IMR-90 (cell line): ENCODE data around the gene IPO13. TPM values are rescaled to one million over a fixed set of nuclear protein-coding genes. Genes with fewer than 3 reads are reported as not detected.

ENCODE experiments used
- ATAC-seq: fragments of 200-7000 bp; cut with Tn5 transposase; 2 replicates; pipeline ENCODE4 v1.9.1; 2020; ENCODE audit warnings: low read depth, mild to moderate bottlenecking, moderate library complexity
- BruUV-seq: library from RNA; stranded (reverse); fragments of 400-500 nt; replicated peaks from 2 replicates; lab custom pipeline; 2021; lab: Mats Ljungman, UMichigan
- CTCF ChIA-PET: fragments of 300-600 bp; formaldehyde crosslinking; extraction: SDS; loops from one replicate; lab custom pipeline; 2021; ENCODE audit warnings: antibody characterized with exemption; lab: Yijun Ruan, JAX
- POLR2A ChIA-PET: fragments of 300-600 bp; sonication (Branson Sonifier 250); formaldehyde crosslinking; loops from one replicate; lab custom pipeline; 2022; ENCODE audit warnings: antibody characterized with exemption; ENCODE audit not compliant: unreplicated experiment; lab: Charles Lee
- DNase-seq: peaks from one replicate; pipeline ENCODE4 v3.0.0; 2013
- H2AFZ ChIP-seq: replicated peaks from 2 replicates; pipeline ENCODE3; 2013; ENCODE audit warnings: low read length, mild to moderate bottlenecking; ENCODE audit not compliant: poor library complexity
- H2AK5ac ChIP-seq: 2 replicates; pipeline ENCODE4 v1.6.1; 2013; ENCODE audit warnings: low read depth, low read length, inconsistent platforms
- H2AK9ac ChIP-seq: replicated peaks from 2 replicates; pipeline ENCODE3; 2013; ENCODE audit warnings: mild to moderate bottlenecking, low read depth, low read length, moderate library complexity; ENCODE audit not compliant: poor library complexity
- H2BK120ac ChIP-seq: 2 replicates; pipeline ENCODE4 v1.6.1; 2013; ENCODE audit warnings: low read depth, low read length, inconsistent platforms
- H2BK15ac ChIP-seq: 3 replicates; pipeline ENCODE4 v1.6.1; 2013; ENCODE audit warnings: low read depth, low read length, inconsistent platforms
- H2BK20ac ChIP-seq: 2 replicates; pipeline ENCODE4 v1.6.1; 2013; ENCODE audit warnings: low read depth, mild to moderate bottlenecking, inconsistent platforms, low read length, moderate library complexity
- H2BK5ac ChIP-seq: 2 replicates; pipeline ENCODE4 v1.6.1; 2013; ENCODE audit warnings: mild to moderate bottlenecking, low read depth, low read length, inconsistent platforms; ENCODE audit not compliant: poor library complexity, severe bottlenecking
- H3K14ac ChIP-seq: replicated peaks from 2 replicates; pipeline ENCODE4 v1.6.1; 2013; ENCODE audit warnings: low read depth, low read length, inconsistent platforms
- H3K18ac ChIP-seq: 2 replicates; pipeline ENCODE4 v1.6.1; 2013; ENCODE audit warnings: low read depth, low read length, control low read depth
- H3K23ac ChIP-seq: 2 replicates; pipeline ENCODE4 v1.6.1; 2013; ENCODE audit warnings: low read depth, low read length, inconsistent platforms
- H3K27ac ChIP-seq: 2 replicates; pipeline ENCODE4 v1.5.1; 2013; ENCODE audit warnings: mild to moderate bottlenecking, control low read depth, low read length; ENCODE audit not compliant: insufficient read depth
- H3K27me3 ChIP-seq: 2 replicates; pipeline ENCODE4 v1.6.1; 2013; ENCODE audit warnings: low read length; ENCODE audit not compliant: control insufficient read depth, insufficient read depth
- H3K36me3 ChIP-seq: 2 replicates; pipeline ENCODE4 v1.6.1; 2013; ENCODE audit warnings: low read length, mixed read lengths; ENCODE audit not compliant: control insufficient read depth, insufficient read depth
- H3K4ac ChIP-seq: 2 replicates; pipeline ENCODE4 v1.6.1; 2013; ENCODE audit warnings: low read depth, low read length, inconsistent platforms
- H3K4me1 ChIP-seq: 2 replicates; pipeline ENCODE4 v1.6.1; 2013; ENCODE audit warnings: low read length, mixed read lengths; ENCODE audit not compliant: control insufficient read depth, insufficient read depth
- H3K4me2 ChIP-seq: 2 replicates; pipeline ENCODE4 v1.6.1; 2013; ENCODE audit warnings: low read depth, mild to moderate bottlenecking, control low read depth, low read length, moderate library complexity
- H3K4me3 ChIP-seq: 2 replicates; pipeline ENCODE4 v1.5.1; 2013; ENCODE audit warnings: low read depth, mild to moderate bottlenecking, control low read depth, low read length, moderate library complexity; ENCODE audit not compliant: insufficient read depth
- H3K56ac ChIP-seq: 2 replicates; pipeline ENCODE4 v1.6.1; 2013; ENCODE audit warnings: low read length, inconsistent platforms; ENCODE audit not compliant: insufficient read depth; ENCODE audit errors: extremely low read depth
- H3K79me1 ChIP-seq, 2 experiments: 2 replicates each; pipeline ENCODE4 v1.6.1; 2013; ENCODE audit warnings: low read length in 2 of 2, inconsistent platforms in 1 of 2, low read depth in 1 of 2
- H3K9ac ChIP-seq: 2 replicates; pipeline ENCODE4 v1.6.1; 2013; ENCODE audit warnings: low read depth, low read length, control low read depth
- H3K9me1 ChIP-seq: 2 replicates; pipeline ENCODE4 v1.6.1; 2013; ENCODE audit warnings: low read length, inconsistent platforms; ENCODE audit not compliant: insufficient read depth
- H3K9me3 ChIP-seq: 2 replicates; pipeline ENCODE4 v1.6.1; 2013; ENCODE audit warnings: low read length; ENCODE audit not compliant: control insufficient read depth, insufficient read depth
- H4K20me1 ChIP-seq: 2 replicates; pipeline ENCODE4 v1.6.1; 2013; ENCODE audit warnings: low read length, inconsistent platforms; ENCODE audit not compliant: insufficient read depth
- H4K5ac ChIP-seq: 2 replicates; pipeline ENCODE4 v1.6.1; 2013; ENCODE audit warnings: mild to moderate bottlenecking, low read depth, low read length, control low read depth
- H4K8ac ChIP-seq, 2 experiments: 2 replicates each; pipeline ENCODE4 v1.6.1; 2013; ENCODE audit warnings: low read depth in 2 of 2, low read length in 2 of 2, control low read depth in 1 of 2, inconsistent platforms in 1 of 2
- H4K91ac ChIP-seq: 2 replicates; pipeline ENCODE4 v1.6.1; 2013; ENCODE audit warnings: low read depth, low read length, inconsistent platforms; ENCODE audit not compliant: insufficient read depth
- FOS ChIP-seq: fragments of 150-350 bp; IDR thresholded peaks from 2 replicates; pipeline ENCODE4 v1.6.1; 2016; ENCODE audit warnings: low read depth, low read length
- POLR2A ChIP-seq: IDR thresholded peaks from 2 replicates; pipeline ENCODE4 v1.6.1; 2012; ENCODE audit warnings: mild to moderate bottlenecking, low read depth, low read length
- SMC3 ChIP-seq: fragments of 150-350 bp; IDR thresholded peaks from 2 replicates; pipeline ENCODE4 v1.6.1; 2016; ENCODE audit warnings: low read depth, mild to moderate bottlenecking, antibody characterized with exemption, low read length, moderate library complexity
- WGBS, 2 experiments: methylation state at CpG; one replicate each; pipeline versions ENCODE4 v1.1.5 to v1.1.7; 2013; ENCODE audit warnings: missing lambda C conversion rate in 2 of 2; ENCODE audit not compliant: insufficient read length in 1 of 2; ENCODE audit errors: extremely low coverage in 2 of 2; 5-methylcytosine and 5-hydroxymethylcytosine counted together
- dilution Hi-C: fragments of 300-500 bp; cut with HindIII; formaldehyde crosslinking; loops from one replicate; pipeline ENCODE4 v1.14.3; 2018; ENCODE audit warnings: low sequenced_read_pairs; ENCODE audit not compliant: unreplicated experiment
- in situ Hi-C: fragments of 300-500 bp; cut with MboI; formaldehyde crosslinking; loops from 3 replicates; pipeline ENCODE4 v1.14.3; 2019; ENCODE audit warnings: low sequenced_read_pairs, inconsistent platforms, mixed read lengths
- intact Hi-C: fragments of 100-400 bp; cut with micrococcal nuclease; formaldehyde crosslinking; loops from 2 replicates; pipeline ENCODE4 v1.10.0; 2022
- polyA plus RNA-seq, 3 experiments: library from polyadenylated mRNA; depleted of rRNA; stranded (reverse); fragments of >200 nt; gene quantifications; 2 replicates each; pipeline ENCODE4 v1.2.3, GENCODE V29; 2012; ENCODE audit warnings: low replicate concordance in 1 of 3
- total RNA-seq: library from RNA; depleted of rRNA; stranded (reverse); fragments of >200 nt; gene quantifications from 2 replicates; pipeline ENCODE4 v1.2.3, GENCODE V29; 2012
- TF ChIP-seq, protein P1 (sequence below): fragments of 150-350 bp; IDR thresholded peaks from 2 replicates; pipeline ENCODE4 v1.6.1; 2016; ENCODE audit warnings: low read depth, mild to moderate bottlenecking, low read length, moderate library complexity, borderline replicate concordance

Gene IPO13
- total and polyA plus RNA-seq, 2 of the 4 experiments (the other 2 are of a cell fraction), result 15.2 to 18.7 TPM

DNA sequence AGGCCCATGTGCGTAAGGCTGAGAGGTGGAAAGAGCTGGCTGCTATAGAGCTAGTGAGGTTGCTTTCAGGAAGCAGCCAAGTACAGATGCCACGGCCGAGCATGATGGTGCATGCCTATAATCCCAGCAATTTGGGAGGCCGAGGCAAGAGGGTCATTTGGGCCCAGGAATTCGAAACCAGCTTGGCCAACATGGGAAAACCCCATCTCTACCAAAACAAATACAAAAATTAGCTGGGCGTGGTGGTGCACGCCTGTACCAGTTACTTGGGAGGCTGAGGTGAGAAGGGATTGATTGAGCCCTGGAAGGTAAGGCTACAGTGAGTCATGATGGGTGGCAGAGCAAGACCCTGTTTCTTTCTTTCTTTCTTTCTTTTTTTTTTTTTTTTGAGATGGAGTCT lies 47.3 kb downstream of the IPO13 start:
- H3K27me3 ChIP-seq, result no peaks in the 10 kb centered on the region
- H2AK5ac ChIP-seq, result no peak overlapping the region
- no peak for ATAC-seq
- H2BK20ac ChIP-seq, result no peak overlapping the region
- WGBS, 2 experiments, result 100% methylated on average over 1 of the region's 7 CpGs; no CpG with 5 or more reads in 1 of the 2 experiments
- H4K5ac ChIP-seq, result no peak overlapping the region
- intact Hi-C loops (no loop called here), in situ Hi-C loops (no loop called here), dilution Hi-C loops (no loop called here)
- no peak overlapping the region for H3K9ac ChIP-seq
- H3K27ac ChIP-seq, result no peak overlapping the region
- H3K14ac ChIP-seq, result no peak overlapping the region
- H2BK5ac ChIP-seq, result no peak overlapping the region
- H4K20me1 ChIP-seq, result no peaks in the 10 kb centered on the region
- no peak overlapping the region for H4K8ac ChIP-seq
- no peak overlapping the region for H3K4me3 ChIP-seq
- H3K18ac ChIP-seq, result no peak overlapping the region
- H3K36me3 ChIP-seq, result peaks cover 6% of the 10 kb centered on the region; the same call in 1 of the 2 replicates
- H3K9me1 ChIP-seq, result no peaks in the 10 kb centered on the region
- no peak overlapping the region for H3K56ac ChIP-seq
- no peaks in the 10 kb centered on the region for H3K79me1 ChIP-seq
- BruUV-seq, result no TSS peak
- TF ChIP-seq, protein P1, sequence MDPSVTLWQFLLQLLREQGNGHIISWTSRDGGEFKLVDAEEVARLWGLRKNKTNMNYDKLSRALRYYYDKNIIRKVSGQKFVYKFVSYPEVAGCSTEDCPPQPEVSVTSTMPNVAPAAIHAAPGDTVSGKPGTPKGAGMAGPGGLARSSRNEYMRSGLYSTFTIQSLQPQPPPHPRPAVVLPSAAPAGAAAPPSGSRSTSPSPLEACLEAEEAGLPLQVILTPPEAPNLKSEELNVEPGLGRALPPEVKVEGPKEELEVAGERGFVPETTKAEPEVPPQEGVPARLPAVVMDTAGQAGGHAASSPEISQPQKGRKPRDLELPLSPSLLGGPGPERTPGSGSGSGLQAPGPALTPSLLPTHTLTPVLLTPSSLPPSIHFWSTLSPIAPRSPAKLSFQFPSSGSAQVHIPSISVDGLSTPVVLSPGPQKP, result no peak
- no peak for TF ChIP-seq POLR2A
- TF ChIP-seq FOS, result no peak
- TF ChIP-seq SMC3, result no peak
- ChIA-PET POLR2A (no interaction called here), CTCF (interaction anchor here (0.9 to 1.1 kb wide), 3 partner anchors 27 to 230 kb away, joined by 3 read pairs; no protein-coding TSS in a partner anchor)
- H2BK15ac ChIP-seq, result no peak overlapping the region
- no peaks in the 10 kb centered on the region for H3K9me3 ChIP-seq
- H3K4me1 ChIP-seq, result peaks cover 7% of the 10 kb centered on the region
- H2AK9ac ChIP-seq, result no peak overlapping the region
- H2BK120ac ChIP-seq, result no peak overlapping the region
- no peak overlapping the region for H3K4ac ChIP-seq
- H3K23ac ChIP-seq, result no peak overlapping the region
- no peak for DNase-seq
- H3K4me2 ChIP-seq, result no peak overlapping the region
- no peak overlapping the region for H4K91ac ChIP-seq
- peak overlapping the region; percentile 38 for H2AFZ ChIP-seq
